GM12891 (cell line): Measurements from ENCODE around the gene MAML2.

ENCODE experiments used
- POLR2A ChIP-seq: IDR thresholded peaks from 2 replicates; pipeline ENCODE4 v1.6.1; 2011; ENCODE audit warnings: low read depth, low read length, control low read depth
- POLR2AphosphoS5 ChIP-seq: IDR thresholded peaks from 2 replicates; pipeline ENCODE4 v1.6.1; 2011; ENCODE audit warnings: low read depth, low read length, control low read depth
- POU2F2 ChIP-seq: IDR thresholded peaks from 2 replicates; pipeline ENCODE4 v1.6.1; 2011; ENCODE audit warnings: low read depth, mild to moderate bottlenecking, control low read depth, low read length, moderate library complexity
- SPI1 ChIP-seq: IDR thresholded peaks from 2 replicates; pipeline ENCODE4 v1.6.1; 2011; ENCODE audit warnings: low read depth, low read length, control low read depth
- TAF1 ChIP-seq: IDR thresholded peaks from 2 replicates; pipeline ENCODE4 v1.6.1; 2011; ENCODE audit warnings: low read depth, low read length, control low read depth

- TF ChIP-seq POLR2A (no peak), POLR2AphosphoS5 (no peak), SPI1 (no peak), TAF1 (no peak), POU2F2 (no peak)
These were observed 233.5 kb downstream of the MAML2 start for GRCh38 chr11:96109331-96110030.
